ENCODE data around the gene CCDC197. TPM values are rescaled to one million over a fixed set of nuclear protein-coding genes. Genes with fewer than 3 reads are reported as not detected.

The CCDC197 gene
- total RNA-seq, 4 donors from 2014 or later: not detected

DNA sequence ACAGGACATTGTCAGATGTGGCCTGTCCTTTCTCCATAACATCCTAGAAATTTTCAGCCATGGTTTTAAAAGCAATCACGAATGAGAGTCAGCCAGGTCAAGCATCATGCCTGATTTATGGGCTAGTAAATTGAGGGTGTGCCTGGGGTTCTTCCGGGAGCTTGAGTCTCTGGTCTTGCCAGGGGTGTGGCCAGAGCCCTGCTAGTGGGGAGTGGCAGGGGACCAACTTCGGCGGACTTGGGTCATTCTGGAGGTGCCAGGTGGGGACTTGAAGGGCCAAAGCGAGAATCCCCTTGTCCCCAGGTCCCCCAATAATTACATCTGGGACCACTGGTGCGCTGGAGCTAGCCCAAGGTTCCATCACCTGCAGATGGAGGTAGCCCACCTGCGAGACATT is 34.8 kb downstream of the CCDC197 start:
- no peak for TF ChIP-seq CTCF (IDR thresholded peaks at IDR 0.05; ENCODE audit: low read depth)

- no peak for TF ChIP-seq CTCF (IDR thresholded peaks at IDR 0.05; ENCODE audit: low read depth)
Observed at GRCh38 chr14:94034886-94035285, 37.8 kb downstream of the CCDC197 start.

DNA sequence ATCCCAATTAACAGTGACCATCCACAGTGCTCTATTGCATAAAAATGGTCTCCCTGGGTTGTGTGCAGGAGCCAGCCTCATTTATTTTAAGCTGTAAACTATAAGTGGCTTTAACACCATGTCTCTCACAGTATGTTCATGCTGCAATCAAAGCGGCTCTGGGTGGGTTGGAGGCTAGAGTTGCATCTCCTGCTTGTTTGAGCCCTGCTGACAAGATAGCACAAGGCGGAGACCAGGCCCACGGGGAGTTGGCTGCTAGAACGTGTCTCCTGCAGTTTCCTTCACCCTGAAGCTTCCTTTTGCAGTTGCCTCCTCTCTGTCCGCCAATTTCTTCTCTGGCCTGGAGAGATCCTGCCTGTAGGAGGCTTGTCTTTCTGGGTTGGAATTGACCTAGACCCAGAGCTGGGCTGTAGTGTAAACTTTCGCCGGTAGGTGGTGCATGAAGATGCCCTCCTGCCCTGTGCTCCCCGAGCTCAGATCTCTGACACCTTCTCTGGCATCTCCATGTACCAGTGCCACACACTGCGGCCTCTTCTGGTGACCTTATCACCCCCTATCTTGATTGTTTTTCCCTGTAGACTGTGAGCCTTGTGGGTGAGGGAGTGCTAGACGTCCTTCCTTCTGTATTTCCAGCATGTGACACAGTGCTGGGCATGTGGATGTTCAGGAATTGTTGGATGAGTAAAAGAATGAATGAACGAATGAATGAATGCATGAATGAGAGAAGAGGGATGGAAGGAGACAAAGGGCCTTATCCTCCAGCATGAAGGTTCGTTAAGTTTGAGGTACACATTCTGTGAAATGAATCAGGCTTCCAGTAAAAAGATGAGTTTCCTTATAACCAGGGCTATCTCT is 39.4 kb downstream of the CCDC197 start:
- no peak for TF ChIP-seq CTCF (IDR thresholded peaks at IDR 0.05; ENCODE audit: low read depth)

DNA sequence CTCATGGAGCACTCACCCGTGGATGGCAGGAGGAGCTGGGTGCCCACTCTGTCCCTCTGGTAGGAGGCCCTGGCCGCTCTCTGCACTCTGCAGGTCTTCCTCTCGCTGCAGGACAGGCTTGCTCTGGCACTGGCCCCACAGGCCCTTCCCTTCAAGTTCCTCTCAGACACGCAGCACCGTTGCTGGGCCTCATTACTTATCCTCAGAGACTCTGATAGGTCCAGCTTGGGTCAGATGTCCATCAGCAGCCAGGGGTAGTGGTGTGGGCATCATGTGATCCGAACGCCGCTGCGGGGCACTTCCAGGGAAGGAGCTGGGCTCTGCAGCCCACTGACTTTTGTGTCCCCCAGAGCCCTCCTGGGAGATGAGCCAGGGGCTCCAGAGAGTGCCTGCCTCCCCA is 40.9 kb downstream of the CCDC197 start:
- TF ChIP-seq CTCF (IDR thresholded peaks at IDR 0.05; ENCODE audit: low read depth): no peak

DNA sequence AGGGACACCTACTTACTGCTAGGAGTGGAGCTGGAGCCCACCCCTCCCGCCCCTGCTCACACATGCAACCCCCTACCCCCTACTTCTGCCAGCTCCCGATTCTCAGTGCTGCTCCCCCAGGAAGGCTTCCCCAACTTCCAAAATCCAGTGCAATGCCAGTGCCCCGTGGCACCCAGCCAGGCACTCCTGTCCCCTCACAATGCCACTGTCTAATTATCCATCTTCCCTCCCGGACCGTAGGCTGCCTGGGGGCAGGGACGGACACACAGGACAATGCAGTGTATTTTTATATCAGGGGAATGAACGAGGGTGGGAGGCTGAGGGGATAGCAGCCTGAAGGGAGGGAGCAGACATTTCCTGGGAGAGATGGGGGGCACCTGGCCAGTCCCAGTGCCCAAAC is 41.4 kb downstream of the CCDC197 start:
- no peak for TF ChIP-seq CTCF (IDR thresholded peaks at IDR 0.05; ENCODE audit: low read depth)

- no peak for TF ChIP-seq CTCF (IDR thresholded peaks at IDR 0.05; ENCODE audit: low read depth)
Observed at GRCh38 chr14:94038921-94039629, 42.0 kb downstream of the CCDC197 start.

DNA sequence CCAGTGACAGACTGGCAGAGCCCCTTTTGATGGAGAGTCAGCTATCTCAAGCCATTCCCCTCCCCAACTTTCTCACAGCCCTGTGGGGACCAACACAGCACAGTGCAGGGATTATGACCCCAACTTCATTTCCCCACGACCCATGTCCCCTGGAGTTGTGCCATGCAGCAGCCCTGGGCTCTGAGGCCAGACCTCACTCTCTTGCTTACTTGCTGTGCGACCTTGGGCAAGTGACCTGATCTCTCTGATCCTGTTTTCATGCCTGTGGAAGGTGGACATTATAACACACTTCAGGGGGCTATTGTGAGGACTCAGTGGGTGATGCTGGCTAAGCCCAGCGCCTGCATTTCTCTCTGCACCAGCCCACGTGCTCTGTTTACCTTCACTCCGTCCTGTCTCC is 43.1 kb downstream of the CCDC197 start:
- no peak for TF ChIP-seq CTCF (IDR thresholded peaks at IDR 0.05; ENCODE audit: low read depth)
